SH-SY5Y (cell line): ENCODE results near the gene CYB561D2.

Source experiments
- GATA2 ChIP-seq: IDR thresholded peaks from 2 replicates; pipeline ENCODE4 v1.6.1; 2011; ENCODE audit warnings: mild to moderate bottlenecking, low read depth, low read length
- GATA3 ChIP-seq: IDR thresholded peaks from 2 replicates; pipeline ENCODE4 v1.6.1; 2011; ENCODE audit warnings: low read depth, mild to moderate bottlenecking, low read length, moderate library complexity

DNA sequence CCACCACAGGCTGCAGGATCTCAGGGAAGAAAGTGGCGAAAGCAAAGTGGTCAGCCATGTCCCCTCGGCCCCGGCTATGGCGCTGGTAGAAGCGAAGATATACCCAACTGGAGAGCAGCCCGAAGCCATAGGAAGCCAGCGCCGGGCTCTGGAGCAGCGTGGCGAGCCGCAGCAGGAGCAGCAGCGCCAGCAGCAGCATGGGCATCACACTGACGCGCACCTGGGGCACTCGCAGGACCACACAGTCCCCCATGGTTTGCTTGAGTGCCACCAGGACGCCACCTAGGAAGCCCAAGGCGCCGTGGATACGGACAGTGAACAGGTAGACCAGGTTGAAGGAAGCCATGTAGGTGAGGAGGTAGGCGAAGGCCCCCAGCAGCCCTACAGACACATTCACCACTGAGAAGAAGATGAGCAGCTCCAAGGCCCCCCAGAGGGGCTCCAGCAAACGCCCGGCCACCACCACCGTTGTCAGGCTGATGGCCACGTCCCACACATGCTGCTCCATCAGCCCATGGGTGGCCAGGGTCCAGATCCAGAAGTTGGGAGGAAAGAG is 7.8 kb downstream of the CYB561D2 start:
- no peak for TF ChIP-seq GATA2
- TF ChIP-seq GATA3 = no peak
